Nephron progenitor cell (in vitro differentiated cells): ENCODE measurements around the gene ADGRD2.

ENCODE experiments used
- DNase-seq: peaks from one replicate; pipeline ENCODE4 v3.0.0; 2021
- H3K27ac Mint-ChIP-seq: 2 replicates; pipeline ENCODE4 v1.8.0; 2021; ENCODE audit warnings: mild to moderate bottlenecking, moderate library complexity, mixed read lengths
- H3K27me3 Mint-ChIP-seq: 2 replicates; pipeline ENCODE4 v1.8.0; 2021; ENCODE audit warnings: mild to moderate bottlenecking, low read depth, mixed read lengths; ENCODE audit not compliant: poor library complexity
- H3K36me3 Mint-ChIP-seq: 2 replicates; pipeline ENCODE4 v1.8.0; 2021; ENCODE audit warnings: low read depth, mixed read lengths
- H3K4me1 Mint-ChIP-seq: 2 replicates; pipeline ENCODE4 v1.8.0; 2021; ENCODE audit warnings: mixed read lengths
- H3K4me3 Mint-ChIP-seq: 2 replicates; pipeline ENCODE4 v1.8.0; 2021; ENCODE audit warnings: mild to moderate bottlenecking, moderate library complexity, mixed read lengths
- H3K9me3 Mint-ChIP-seq: 2 replicates; pipeline ENCODE4 v1.8.0; 2021; ENCODE audit warnings: mild to moderate bottlenecking, moderate library complexity, mixed read lengths
- TF ChIP-seq, protein P1 (sequence below): fragments of 200-600 bp; sonication (generic); IDR thresholded peaks from 2 replicates; pipeline ENCODE4 v1.5.0; 2021; ENCODE audit warnings: antibody characterized with exemption

ADGRD2 gene

DNA sequence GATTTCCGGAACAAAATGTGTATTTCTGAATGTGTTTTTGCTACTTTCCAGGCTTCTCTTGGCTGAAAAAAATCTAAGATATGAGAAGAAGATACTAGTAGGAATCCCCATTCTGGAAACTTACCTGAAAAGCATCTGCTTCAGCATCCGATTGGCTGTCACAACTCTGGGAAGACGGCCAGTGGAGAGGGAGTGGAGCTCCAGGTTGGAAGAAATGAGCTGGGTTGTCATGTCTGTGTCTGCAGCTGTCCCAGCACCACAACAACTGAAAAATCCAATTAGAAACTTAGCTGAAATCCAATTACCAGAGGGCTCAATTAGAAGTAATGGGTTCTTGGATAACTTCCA is 38.0 kb upstream of the ADGRD2 start:
- H3K9me3 Mint-ChIP-seq: peaks cover 4% of the 10 kb centered on the region
- peaks cover 51% of the 10 kb centered on the region for H3K36me3 Mint-ChIP-seq
- TF ChIP-seq, protein P1, sequence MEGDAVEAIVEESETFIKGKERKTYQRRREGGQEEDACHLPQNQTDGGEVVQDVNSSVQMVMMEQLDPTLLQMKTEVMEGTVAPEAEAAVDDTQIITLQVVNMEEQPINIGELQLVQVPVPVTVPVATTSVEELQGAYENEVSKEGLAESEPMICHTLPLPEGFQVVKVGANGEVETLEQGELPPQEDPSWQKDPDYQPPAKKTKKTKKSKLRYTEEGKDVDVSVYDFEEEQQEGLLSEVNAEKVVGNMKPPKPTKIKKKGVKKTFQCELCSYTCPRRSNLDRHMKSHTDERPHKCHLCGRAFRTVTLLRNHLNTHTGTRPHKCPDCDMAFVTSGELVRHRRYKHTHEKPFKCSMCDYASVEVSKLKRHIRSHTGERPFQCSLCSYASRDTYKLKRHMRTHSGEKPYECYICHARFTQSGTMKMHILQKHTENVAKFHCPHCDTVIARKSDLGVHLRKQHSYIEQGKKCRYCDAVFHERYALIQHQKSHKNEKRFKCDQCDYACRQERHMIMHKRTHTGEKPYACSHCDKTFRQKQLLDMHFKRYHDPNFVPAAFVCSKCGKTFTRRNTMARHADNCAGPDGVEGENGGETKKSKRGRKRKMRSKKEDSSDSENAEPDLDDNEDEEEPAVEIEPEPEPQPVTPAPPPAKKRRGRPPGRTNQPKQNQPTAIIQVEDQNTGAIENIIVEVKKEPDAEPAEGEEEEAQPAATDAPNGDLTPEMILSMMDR: no peak
- H3K27me3 Mint-ChIP-seq: peaks cover 8% of the 10 kb centered on the region
- H3K27ac Mint-ChIP-seq: no peak overlapping the region
- DNase-seq: no peak
- no peak overlapping the region for H3K4me3 Mint-ChIP-seq
- H3K4me1 Mint-ChIP-seq: peaks cover 28% of the 10 kb centered on the region

GRCh38 chr9:124414612-124415011 is 35.6 kb upstream of the ADGRD2 start:
- no peak for DNase-seq
- Mint-ChIP-seq H3K27me3 (peaks cover 17% of the 10 kb centered on the region), H3K36me3 (peaks cover 33% of the 10 kb centered on the region), H3K4me3 (peak overlapping the region; percentile 99), H3K4me1 (peaks cover 28% of the 10 kb centered on the region), H3K27ac (peak overlapping the region; percentile 100), H3K9me3 (peaks cover 4% of the 10 kb centered on the region)
- TF ChIP-seq, protein P1: no peak

- H3K4me1 Mint-ChIP-seq: peaks cover 28% of the 10 kb centered on the region
- peak within 1 kb of the TSS; percentile 100 for H3K27ac Mint-ChIP-seq
- peak; percentile 96 for DNase-seq
- peaks cover 17% of the 10 kb centered on the region for H3K27me3 Mint-ChIP-seq
- peaks cover 4% of the 10 kb centered on the region for H3K9me3 Mint-ChIP-seq
- peak within 1 kb of the TSS; percentile 99 for H3K4me3 Mint-ChIP-seq
- H3K36me3 Mint-ChIP-seq: peaks cover 31% of the 10 kb centered on the region
- TF ChIP-seq, protein P1: peak; percentile 80
Measured at GRCh38 chr9:124415102-124415851, 35.0 kb upstream of the ADGRD2 start, which contains the start of gene PSMB7. Gene PSMB7 (minus strand): TSS chr9:124415442. CDS start chr9:124415425, 17 bp downstream.

DNA sequence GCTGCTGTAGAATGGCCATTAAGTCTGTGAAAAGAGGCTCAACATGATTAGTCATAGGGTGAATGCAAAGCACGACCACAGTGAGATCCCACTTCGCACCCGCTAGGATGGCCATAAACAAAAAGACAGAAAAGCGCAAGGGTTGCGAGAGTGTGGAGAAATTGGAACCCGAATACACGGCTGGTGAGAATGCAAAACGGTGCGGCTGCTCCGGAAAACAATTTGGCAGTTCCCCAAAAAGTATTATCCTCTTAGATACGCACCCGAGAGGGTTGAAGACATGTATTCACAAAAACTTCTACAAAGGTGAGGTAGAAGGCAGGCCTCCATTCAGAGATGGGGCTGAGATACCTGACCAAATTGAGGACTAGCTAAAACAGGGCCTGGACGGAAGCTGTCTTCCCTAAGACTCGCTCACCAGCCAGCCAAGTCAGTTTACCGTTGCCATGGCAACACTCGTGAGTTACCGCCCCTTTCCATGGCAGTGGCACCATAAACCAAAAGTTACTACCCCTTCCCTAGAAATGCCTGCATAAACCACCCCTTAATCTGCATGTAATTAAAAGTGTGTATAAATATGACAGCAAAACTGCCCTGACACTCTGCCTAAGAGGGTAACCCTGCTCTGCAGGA is 34.3 kb upstream of the ADGRD2 start:
- peaks cover 17% of the 10 kb centered on the region for H3K27me3 Mint-ChIP-seq
- peak overlapping the region; percentile 99 for H3K4me3 Mint-ChIP-seq
- H3K9me3 Mint-ChIP-seq: peaks cover 4% of the 10 kb centered on the region
- DNase-seq: no peak
- peaks cover 27% of the 10 kb centered on the region for H3K36me3 Mint-ChIP-seq
- TF ChIP-seq, protein P1: no peak
- H3K27ac Mint-ChIP-seq: no peak overlapping the region
- peaks cover 28% of the 10 kb centered on the region for H3K4me1 Mint-ChIP-seq

- DNase-seq: no peak
- no peaks in the 10 kb centered on the region for H3K36me3 Mint-ChIP-seq
- H3K4me3 Mint-ChIP-seq: no peak overlapping the region
- no peak overlapping the region for H3K27ac Mint-ChIP-seq
- TF ChIP-seq, protein P1: peak; percentile 44
- peaks cover 23% of the 10 kb centered on the region for H3K27me3 Mint-ChIP-seq
- peaks cover 4% of the 10 kb centered on the region for H3K9me3 Mint-ChIP-seq
- peaks cover 16% of the 10 kb centered on the region for H3K4me1 Mint-ChIP-seq
Measured at GRCh38 chr9:124419832-124420489, 30.3 kb upstream of the ADGRD2 start.
